ENCODE results near the gene LRP2.

LRP2 gene

DNA sequence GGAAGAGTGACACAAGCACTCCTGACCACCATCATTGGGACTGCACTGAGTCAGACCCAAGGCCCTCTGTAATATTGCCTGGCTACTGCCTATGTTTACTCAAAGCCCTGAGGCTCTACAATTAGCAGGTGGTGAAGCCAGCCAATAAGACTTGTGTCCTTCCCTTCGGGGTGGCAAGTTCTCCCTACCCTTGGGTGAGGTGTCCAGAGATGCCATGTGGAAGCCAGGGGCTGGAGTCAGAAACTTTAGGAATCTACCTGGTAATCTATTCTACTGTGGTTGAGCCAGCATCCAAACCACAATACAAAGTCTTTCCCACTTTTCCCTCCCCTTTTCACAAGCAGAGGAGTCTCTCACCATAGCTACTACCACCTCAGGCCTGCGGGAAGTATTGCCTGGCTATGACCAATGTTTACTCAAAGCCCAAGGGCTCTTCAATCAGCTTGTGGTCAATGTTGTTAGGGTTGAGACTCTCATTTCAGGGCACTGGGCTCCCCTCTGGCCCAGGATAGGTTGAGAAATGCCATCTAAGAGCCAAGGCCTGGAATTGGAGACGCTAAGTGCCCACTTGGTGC, 275.4 kb downstream of the LRP2 start:
- no peak for DNase-seq

GRCh38 chr2:169082995-169083394, 279.3 kb downstream of the LRP2 start:
- DNase-seq, result no peak

DNA sequence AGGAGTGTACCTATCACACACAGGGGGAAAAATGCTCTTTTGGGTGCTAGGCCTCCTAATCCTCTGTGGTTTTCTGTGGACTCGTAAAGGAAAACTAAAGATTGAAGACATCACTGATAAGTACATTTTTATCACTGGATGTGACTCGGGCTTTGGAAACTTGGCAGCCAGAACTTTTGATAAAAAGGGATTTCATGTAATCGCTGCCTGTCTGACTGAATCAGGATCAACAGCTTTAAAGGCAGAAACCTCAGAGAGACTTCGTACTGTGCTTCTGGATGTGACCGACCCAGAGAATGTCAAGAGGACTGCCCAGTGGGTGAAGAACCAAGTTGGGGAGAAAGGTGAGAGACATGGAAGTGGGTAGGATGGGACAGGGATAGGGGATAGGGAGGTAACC, 280.8 kb downstream of the LRP2 start:
- DNase-seq, result no peak

GRCh38 chr2:169080250-169081069, 281.9 kb downstream of the LRP2 start:
- DNase-seq, result no peak

DNA sequence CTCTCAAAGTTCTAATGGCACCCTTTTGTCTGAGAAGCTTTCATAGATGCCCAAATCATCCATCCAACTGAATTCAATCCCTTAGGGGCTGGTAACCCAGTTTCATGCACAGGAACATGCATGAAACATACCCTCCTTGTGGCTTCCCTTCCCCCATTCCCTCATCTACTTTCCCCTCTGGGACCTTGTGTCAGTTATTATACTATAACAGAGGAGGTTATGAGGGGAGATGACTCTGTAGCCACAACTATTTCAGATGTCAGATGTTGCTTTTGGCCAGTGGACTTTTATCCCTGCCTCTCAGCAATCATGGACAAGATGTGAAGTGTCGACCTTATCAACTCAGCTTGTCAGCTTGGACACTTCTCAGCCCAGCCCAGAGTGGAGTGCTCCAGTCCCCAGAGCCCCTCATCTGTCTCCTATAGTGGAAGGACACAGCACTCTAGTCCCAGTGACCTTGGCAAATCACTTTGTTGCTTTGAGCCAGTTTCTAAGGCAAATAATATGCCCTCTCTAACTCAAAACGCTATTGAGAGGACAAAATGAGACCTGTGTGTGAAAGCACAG, 284.6 kb downstream of the LRP2 start:
- no peak for DNase-seq

Data from NCI-H1417 treated with DMSO at 0.1 percent for 48 hours (cell line).